NCI-H1105 (cell line): Measurements from ENCODE around the gene SMARCC2.
"Not testable (repeated sequence)": the region's sequence is repeated elsewhere in the genome, so short reads cannot be mapped to it uniquely, and the experiment has no call there.

ENCODE experiments used
- DNase-seq: peaks from one replicate; lab custom pipeline; 2025; lab: John Stamatoyannopoulos, UW

The SMARCC2 gene

DNA sequence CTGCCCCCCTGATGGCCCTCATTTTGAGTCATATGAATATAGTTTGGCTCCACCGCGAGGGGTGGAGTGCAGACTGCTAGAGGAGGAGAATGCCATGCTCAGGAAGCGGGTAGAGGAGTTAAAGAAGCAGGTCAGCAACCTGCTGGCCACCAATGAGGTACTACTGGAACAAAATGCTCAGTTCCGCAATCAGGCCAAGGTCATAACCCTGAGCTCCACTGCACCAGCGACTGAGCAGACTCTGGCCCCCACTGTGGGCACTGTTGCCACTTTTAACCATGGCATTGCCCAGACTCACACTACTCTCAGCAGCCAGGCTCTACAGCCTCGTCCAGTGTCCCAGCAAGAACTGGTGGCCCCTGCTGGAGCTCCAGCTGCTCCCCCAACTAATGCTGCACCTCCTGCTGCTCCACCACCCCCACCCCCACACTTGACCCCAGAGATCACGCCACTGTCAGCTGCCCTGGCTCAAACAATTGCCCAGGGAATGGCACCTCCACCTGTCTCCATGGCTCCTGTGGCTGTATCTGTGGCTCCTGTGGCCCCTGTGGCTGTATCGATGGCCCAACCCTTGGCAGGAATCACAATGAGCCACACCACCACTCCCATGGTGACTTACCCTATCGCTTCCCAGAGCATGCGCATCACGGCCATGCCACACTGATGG is 67.9 kb downstream of the SMARCC2 start:
- DNase-seq, result no peak

DNA sequence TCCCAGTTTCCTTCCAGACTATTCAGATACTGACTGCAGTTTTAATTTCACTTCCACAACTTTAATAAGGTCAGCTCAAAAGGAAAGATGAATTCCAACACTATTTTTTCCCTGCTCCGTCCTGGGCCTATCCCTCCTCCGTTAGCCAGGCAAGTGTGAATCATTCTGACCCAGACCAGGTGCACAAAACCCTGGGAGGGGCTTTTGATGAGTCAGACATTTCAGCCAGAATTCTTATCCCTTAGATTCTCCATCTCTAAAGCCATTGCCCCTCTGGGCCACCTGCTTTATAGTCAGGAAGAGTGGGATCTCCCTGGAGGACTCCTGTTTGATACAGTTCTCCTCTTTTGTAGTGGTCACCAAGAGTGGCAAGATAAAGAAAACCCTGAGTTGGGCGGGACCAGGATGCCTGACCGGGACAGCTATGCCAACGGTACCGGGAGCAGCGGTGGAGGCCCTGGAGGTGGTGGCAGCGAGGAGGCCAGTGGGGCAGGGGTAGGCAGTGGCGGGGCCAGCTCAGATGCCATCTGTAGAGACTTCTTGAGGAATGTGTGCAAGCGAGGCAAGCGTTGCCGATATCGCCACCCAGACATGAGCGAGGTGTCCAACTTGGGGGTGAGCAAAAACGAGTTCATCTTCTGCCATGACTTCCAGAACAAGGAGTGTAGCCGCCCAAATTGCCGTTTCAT is 69.0 kb downstream of the SMARCC2 start:
- DNase-seq, result no peak

DNA sequence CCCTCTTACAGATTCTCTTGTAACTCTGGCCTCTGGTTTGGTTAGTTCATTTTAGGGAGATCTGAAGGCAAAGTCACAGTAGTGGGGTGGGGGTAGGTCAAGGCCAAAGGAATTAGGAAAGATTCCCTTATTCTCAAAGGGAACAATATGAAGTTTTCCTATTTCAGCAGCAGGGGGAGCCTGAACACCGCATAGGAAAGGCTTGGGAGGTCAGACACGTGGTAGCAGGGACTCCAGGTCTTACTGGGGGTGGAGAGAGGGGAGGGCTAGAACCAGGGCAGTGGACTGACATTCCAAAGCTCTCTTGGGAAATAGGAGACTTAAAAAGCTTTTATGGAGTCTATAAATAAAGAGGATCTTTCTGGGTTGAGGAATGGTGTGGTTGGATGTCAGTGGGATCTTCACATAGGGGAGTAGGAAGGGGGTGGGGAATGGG is 69.9 kb downstream of the SMARCC2 start:
- DNase-seq, result peak; percentile 32

DNA sequence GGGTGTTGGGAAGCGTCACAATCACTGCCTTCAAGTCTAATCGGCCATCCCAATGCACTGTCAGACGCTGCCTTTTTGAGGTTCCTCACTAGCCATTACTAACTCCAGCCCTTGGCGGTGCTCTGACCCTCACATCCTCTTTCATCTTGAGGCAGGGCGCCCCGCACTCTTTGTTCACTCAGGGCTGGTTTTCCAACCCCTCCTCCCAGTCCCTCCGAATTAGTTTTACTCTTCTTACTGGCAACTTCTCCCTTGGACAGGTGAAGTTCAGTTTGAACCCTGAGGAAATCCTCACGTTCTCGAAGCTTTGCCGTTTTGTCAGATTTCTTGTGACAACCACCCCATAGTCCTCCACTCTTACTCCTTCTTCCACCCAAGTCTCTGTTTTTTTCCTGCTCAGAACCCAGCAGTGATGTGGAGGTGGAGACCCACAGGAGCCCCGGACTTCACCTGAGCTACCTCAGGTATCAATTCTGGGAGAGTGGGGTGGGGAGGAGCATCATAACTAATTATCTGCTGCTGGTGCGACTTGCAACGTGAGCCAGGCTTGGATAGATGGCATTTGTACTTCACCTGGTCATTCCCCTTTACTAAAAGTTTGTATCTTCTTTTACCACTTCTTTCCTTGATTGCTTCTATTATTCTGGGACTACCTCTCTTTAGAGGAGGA is 70.5 kb downstream of the SMARCC2 start:
- no peak for DNase-seq

DNA sequence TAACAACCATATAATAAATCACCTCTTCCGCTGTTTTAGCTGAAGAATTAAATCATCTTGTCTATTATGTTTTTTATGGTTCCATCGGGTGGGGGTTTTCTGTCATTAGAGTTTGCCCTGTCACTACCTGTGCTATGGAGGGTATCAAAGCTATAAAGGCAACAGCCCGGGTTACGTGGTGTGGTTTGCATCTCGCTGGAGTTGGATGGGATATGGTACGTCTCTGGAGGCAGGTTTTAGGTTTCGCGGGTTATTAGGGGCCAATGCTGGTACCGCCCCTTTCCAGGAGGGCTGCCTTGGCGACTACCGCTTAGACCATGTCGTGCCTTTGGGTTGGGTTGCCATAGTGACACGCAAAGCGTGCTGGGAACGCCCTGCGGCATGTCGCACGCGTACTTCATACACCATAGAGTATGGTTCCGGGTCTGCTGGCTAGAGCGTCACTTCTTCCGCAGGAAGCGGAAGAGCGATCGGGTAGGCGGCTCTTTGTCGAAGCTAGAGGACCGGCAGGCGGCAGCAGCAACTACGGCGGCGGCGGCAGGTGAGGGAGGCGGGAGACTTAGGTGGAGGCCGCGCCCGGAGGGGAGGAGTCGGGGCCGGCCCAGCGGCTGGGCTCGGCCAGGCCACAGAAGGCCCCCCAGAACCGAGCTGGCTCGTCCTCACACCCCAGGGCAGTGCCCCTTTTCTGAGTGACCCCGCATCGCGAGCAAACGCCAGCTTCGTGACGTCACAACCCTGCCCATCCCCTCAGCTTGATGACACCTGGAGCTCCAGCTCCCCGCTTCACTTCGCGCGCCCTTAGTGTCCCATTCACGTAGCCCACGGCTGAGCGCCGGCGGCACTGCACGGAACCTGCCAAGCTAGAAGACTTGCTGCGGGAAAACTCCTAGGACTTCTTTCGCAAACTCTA is 71.2 kb downstream of the SMARCC2 start, which contains the start of gene ZC3H10:
Gene ZC3H10, plus strand, starts transcription at position 489 of the 910 bp plus-strand sequence. CDS start 2,297 bp downstream, outside the sequence.
- peak; percentile 94 for DNase-seq

DNA sequence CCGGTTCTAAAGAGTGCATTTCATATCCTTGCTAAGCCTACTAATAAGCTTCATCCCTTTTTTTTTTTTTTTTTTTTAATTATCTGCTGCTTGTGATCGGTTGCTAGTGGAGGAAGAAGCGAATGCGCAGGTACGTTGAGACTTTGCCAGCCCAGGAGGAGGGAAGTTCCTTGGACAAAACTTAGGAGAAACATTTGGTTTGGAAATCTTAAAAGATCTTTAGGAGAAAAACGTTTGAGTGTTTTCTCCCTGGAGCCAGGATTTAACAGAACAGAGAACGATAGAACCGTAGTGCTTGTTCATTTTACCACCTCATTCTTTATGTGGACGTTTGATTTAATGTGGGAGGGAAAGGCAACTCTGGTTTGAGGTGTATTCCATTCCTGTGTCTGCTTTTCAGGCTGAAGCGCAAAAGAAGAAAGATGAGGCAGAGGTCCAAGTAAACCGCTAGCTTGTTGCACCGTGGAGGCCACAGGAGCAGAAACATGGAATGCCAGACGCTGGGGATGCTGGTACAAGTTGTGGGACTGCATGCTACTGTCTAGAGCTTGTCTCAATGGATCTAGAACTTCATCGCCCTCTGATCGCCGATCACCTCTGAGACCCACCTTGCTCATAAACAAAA is 72.1 kb downstream of the SMARCC2 start:
- DNase-seq, result not testable (repeated sequence)

GRCh38 chr12:56116267-56117081 is 72.8 kb downstream of the SMARCC2 start, which contains the start of gene RPL41:
Gene RPL41 (plus strand): TSS chr12:56116633.
- peak; percentile 74 for DNase-seq

DNA sequence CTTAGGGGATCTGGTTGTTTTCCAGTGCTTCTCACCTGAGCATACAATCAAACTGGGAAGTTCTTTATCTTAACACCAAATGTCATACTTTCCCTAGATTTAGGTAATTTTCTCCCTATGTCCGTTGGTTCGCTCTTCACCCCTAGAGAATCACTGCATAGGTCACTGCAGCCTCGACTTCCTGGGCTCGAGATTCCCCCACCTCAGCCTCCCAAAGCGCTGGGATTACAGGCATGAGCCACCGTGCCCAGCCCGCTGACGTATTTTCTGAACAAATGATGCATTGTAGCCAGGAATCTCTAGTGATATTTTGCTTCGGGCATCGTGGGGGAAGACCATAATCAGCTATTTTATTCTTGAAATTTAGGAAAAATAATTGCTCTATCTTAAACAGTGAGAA is 74.0 kb downstream of the SMARCC2 start:
- no peak for DNase-seq

- no peak for DNase-seq
Measured at GRCh38 chr12:56114084-56114483, 75.2 kb downstream of the SMARCC2 start.
